GM12892 (cell line): ENCODE results near the gene TXNDC5.

Experiments
- POLR2A ChIP-seq: IDR thresholded peaks from 2 replicates; pipeline ENCODE4 v1.6.1; 2011; ENCODE audit warnings: low read depth, low read length, control low read depth
- POLR2AphosphoS5 ChIP-seq: IDR thresholded peaks from 2 replicates; pipeline ENCODE4 v1.6.1; 2011; ENCODE audit warnings: low read depth, low read length, control low read depth

- no peak for TF ChIP-seq POLR2A
- TF ChIP-seq POLR2AphosphoS5: no peak
These were observed 8.8 kb downstream of the TXNDC5 start for GRCh38 chr6:7901780-7902179.
